ENCODE data around the gene FNDC3B. TPM values are rescaled to one million over a fixed set of nuclear protein-coding genes. Genes with fewer than 3 reads are reported as not detected.

FNDC3B gene
- total RNA-seq, 1 experiment from 2014 or later = 48.6 TPM

DNA sequence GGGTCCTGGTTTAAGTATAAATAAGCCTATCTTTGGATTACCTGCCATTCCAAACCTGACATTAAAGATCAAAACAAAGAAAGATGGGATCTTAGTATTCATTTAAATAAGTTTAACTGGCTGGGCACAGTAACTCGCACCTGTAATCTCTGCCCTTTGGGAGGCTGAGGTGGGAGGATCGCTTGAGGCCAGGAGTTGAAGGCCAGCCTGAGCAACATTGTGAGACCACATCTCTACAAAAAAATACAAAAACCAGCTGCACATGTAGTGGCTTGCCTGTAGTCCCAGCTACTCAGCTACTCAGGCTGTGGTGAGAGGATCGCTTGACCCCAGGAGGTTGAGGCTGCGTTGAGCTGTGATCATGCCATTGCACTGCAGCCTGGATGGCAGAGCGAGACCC is 176.9 kb downstream of the FNDC3B start:
- intact Hi-C loops (cut with micrococcal nuclease) = no loop called here
- no peak for TF ChIP-seq EZH2 (IDR thresholded peaks at IDR 0.05; ENCODE audit: low read length, unreplicated experiment)
- no peak for TF ChIP-seq EZH2phosphoT487 (IDR thresholded peaks at IDR 0.05; ENCODE audit: borderline replicate concordance, low read length)
- CTCF ChIA-PET = no interaction called here
- ATAC-seq = no peak
- Histone ChIP-seq H3K9ac (ENCODE audit: low read length) (no peak overlapping the region), H3K27me3 (ENCODE audit: low read length) (no peaks in the 10 kb centered on the region), H3K4me3 (ENCODE audit: low read length) (no peak overlapping the region), H3K9me2 (replicated peaks; ENCODE audit: low read length) (no peaks in the 10 kb centered on the region), H3K9me3 (ENCODE audit: low read length) (no peaks in the 10 kb centered on the region), H3F3A (ENCODE audit: low read length, unreplicated experiment) (no peaks in the 10 kb centered on the region), H4K20me1 (ENCODE audit: low read length) (0 out of 2 replicates have a peak, but pooled peaks cover 6% of the 10 kb centered on the region), H3K4me2 (ENCODE audit: low read length) (no peak overlapping the region), H3K27ac (ENCODE audit: low read length) (no peak overlapping the region), H3K4me1 (ENCODE audit: insufficient read depth, low read length) (peaks cover 41% of the 10 kb centered on the region), H3K79me2 (ENCODE audit: low read length) (peaks cover 93% of the 10 kb centered on the region), H3K36me3 (ENCODE audit: low read depth, low read length) (no peaks in the 10 kb centered on the region), H2AFZ (ENCODE audit: low read length) (no peak overlapping the region)
- BruUV-seq (replicated peaks) = no TSS peak
- DNase-seq = no peak
- POLR2A ChIA-PET (ENCODE audit: unreplicated experiment) = no interaction called here

DNA sequence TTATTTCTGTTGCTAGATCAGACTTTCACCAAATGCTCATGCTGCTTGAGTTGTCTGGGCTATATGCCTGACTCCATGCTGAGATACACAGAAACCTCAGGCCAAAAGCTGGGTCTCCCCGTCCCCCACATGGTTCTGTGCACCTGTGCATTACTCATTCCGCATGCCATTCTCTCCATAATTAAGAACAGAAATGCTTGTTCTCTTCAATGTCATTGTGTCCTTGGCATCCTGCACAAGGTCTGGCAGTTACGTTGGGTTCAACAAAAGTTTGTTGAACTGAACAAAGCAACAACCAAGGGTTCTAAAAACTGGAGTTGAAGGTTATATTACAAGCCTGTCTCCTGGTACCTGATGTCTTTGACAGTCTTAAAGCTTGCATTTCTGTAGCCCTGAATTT is 177.5 kb downstream of the FNDC3B start:
- H3K27me3 ChIP-seq (ENCODE audit: low read length) = no peaks in the 10 kb centered on the region
- DNase-seq (no peak), ATAC-seq (no peak)
- no TSS peak for BruUV-seq (replicated peaks)
- no peaks in the 10 kb centered on the region for H3F3A ChIP-seq (ENCODE audit: low read length, unreplicated experiment)
- POLR2A ChIA-PET (ENCODE audit: unreplicated experiment) = no interaction called here
- no peak overlapping the region for H2AFZ ChIP-seq (ENCODE audit: low read length)
- H3K4me2 ChIP-seq (ENCODE audit: low read length) = no peak overlapping the region
- H3K27ac ChIP-seq (ENCODE audit: low read length) = no peak overlapping the region
- H3K9me2 ChIP-seq (replicated peaks; ENCODE audit: low read length) = no peaks in the 10 kb centered on the region
- intact Hi-C loops (cut with micrococcal nuclease) = no loop called here
- peaks cover 47% of the 10 kb centered on the region for H3K4me1 ChIP-seq (ENCODE audit: insufficient read depth, low read length)
- H3K9me3 ChIP-seq (ENCODE audit: low read length) = no peaks in the 10 kb centered on the region
- no peaks in the 10 kb centered on the region for H3K36me3 ChIP-seq (ENCODE audit: low read depth, low read length)
- no peak overlapping the region for H3K4me3 ChIP-seq (ENCODE audit: low read length)
- TF ChIP-seq, protein P1, sequence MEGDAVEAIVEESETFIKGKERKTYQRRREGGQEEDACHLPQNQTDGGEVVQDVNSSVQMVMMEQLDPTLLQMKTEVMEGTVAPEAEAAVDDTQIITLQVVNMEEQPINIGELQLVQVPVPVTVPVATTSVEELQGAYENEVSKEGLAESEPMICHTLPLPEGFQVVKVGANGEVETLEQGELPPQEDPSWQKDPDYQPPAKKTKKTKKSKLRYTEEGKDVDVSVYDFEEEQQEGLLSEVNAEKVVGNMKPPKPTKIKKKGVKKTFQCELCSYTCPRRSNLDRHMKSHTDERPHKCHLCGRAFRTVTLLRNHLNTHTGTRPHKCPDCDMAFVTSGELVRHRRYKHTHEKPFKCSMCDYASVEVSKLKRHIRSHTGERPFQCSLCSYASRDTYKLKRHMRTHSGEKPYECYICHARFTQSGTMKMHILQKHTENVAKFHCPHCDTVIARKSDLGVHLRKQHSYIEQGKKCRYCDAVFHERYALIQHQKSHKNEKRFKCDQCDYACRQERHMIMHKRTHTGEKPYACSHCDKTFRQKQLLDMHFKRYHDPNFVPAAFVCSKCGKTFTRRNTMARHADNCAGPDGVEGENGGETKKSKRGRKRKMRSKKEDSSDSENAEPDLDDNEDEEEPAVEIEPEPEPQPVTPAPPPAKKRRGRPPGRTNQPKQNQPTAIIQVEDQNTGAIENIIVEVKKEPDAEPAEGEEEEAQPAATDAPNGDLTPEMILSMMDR (conservative IDR thresholded peaks at IDR 0.05; ENCODE audit: low read depth, low read length) = no peak
- TF ChIP-seq EZH2phosphoT487 (IDR thresholded peaks at IDR 0.05; ENCODE audit: borderline replicate concordance, low read length) = no peak
- TF ChIP-seq EZH2 (IDR thresholded peaks at IDR 0.05; ENCODE audit: low read length, unreplicated experiment) = no peak
- peaks cover 91% of the 10 kb centered on the region for H3K79me2 ChIP-seq (ENCODE audit: low read length)
- 0 out of 2 replicates have a peak, but pooled peaks cover 6% of the 10 kb centered on the region for H4K20me1 ChIP-seq (ENCODE audit: low read length)
- H3K9ac ChIP-seq (ENCODE audit: low read length) = no peak overlapping the region
- CTCF ChIA-PET = no interaction called here

DNA sequence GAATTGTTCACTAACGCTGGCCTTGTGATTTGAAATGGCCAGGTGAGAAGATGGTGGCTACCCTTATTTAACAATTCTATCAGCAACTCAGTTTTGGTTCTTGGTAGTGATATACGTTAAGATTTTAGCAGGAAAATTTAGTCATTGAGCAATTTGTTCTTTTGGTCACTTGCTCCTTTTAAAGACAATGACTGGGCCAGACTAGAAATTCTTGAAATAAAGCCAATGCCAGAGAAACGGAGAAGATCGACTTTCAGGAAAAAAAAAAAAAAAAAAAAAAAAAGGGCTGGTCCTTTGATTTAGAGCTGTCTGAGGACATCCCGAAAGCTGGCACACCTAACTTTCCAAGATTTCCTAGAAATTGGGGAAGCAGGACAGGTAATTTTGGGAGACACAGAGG is 178.5 kb downstream of the FNDC3B start:
- Histone ChIP-seq H3K27ac (ENCODE audit: low read length) (no peak overlapping the region), H4K20me1 (ENCODE audit: low read length) (0 out of 2 replicates have a peak, but pooled peaks cover 6% of the 10 kb centered on the region), H3K9ac (ENCODE audit: low read length) (no peak overlapping the region), H3K79me2 (ENCODE audit: low read length) (peaks cover 91% of the 10 kb centered on the region), H2AFZ (ENCODE audit: low read length) (no peak overlapping the region), H3K4me2 (ENCODE audit: low read length) (peak overlapping the region; percentile 30; the same call in 1 of the 2 replicates), H3K4me1 (ENCODE audit: insufficient read depth, low read length) (peaks cover 49% of the 10 kb centered on the region), H3K4me3 (ENCODE audit: low read length) (no peak overlapping the region), H3K36me3 (ENCODE audit: low read depth, low read length) (no peaks in the 10 kb centered on the region), H3K9me3 (ENCODE audit: low read length) (no peaks in the 10 kb centered on the region), H3K9me2 (replicated peaks; ENCODE audit: low read length) (no peaks in the 10 kb centered on the region), H3K27me3 (ENCODE audit: low read length) (no peaks in the 10 kb centered on the region), H3F3A (ENCODE audit: low read length, unreplicated experiment) (no peaks in the 10 kb centered on the region)
- no TSS peak for BruUV-seq (replicated peaks)
- ChIA-PET POLR2A (ENCODE audit: unreplicated experiment) (interaction anchor here (0.6 kb wide), 1 partner anchor 266 kb away, joined by 3 read pairs; no protein-coding TSS in a partner anchor), CTCF (no interaction called here)
- no peak for ATAC-seq
- intact Hi-C loops (cut with micrococcal nuclease) = no loop called here
- DNase-seq = peak; percentile 50
- no peak for TF ChIP-seq EZH2phosphoT487 (IDR thresholded peaks at IDR 0.05; ENCODE audit: borderline replicate concordance, low read length)
- TF ChIP-seq, protein P1 (conservative IDR thresholded peaks at IDR 0.05; ENCODE audit: low read depth, low read length) = no peak
- TF ChIP-seq EZH2 (IDR thresholded peaks at IDR 0.05; ENCODE audit: low read length, unreplicated experiment) = no peak
